WI38 (cell line): Measurements from ENCODE around the gene ZFC3H1.

Experiments
- H3K4me3 ChIP-seq: 2 replicates; pipeline ENCODE4 v1.5.1; 2011; ENCODE audit warnings: low read depth, mild to moderate bottlenecking, control low read depth, low read length
- CTCF ChIP-seq: IDR thresholded peaks from 2 replicates; pipeline ENCODE4 v1.5.1; 2012; ENCODE audit warnings: low read depth, mild to moderate bottlenecking, control low read depth, low read length

ZFC3H1 gene

GRCh38 chr12:71592841-71593240, 70.8 kb downstream of the ZFC3H1 start:
- TF ChIP-seq CTCF: no peak
- no peak overlapping the region for H3K4me3 ChIP-seq

DNA sequence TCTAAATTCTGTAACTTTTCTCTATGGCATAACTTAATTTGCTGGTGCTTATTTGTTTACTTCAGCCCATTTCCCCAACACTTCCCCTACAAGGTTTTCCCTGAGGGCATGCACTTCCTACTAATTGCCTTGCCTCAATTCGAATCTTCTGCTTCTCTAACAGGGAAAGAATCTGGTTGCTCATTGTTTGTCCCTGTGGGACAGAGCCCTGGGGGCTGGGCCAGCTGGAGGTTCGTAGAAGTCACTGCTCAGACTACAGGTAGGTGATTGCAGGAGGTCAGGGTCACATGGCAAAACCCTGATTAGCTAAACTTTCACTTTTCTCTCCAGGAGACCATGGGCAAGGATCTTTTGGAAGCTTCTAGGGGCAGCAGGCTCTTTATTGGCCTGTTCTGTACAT, 72.0 kb downstream of the ZFC3H1 start:
- no peak for TF ChIP-seq CTCF
- H3K4me3 ChIP-seq: no peak overlapping the region

DNA sequence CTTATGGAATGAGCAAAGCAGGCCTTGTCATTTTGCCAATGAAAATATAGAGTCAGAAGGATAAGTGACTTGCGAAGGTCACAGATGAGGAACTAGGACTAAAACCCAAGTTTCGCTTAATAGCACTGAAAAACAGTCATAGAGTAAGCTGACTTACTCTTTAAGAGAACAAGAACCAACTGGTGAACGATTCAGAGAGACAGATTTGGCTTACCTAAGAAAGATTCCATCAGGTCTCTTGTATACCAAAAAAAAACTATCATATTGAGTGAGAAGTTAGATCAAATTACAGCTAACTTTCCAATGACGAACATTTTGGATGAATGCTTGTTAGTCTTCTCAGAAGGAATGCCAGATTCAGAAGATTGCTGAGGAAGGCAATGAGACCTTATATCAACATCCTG, 74.2 kb downstream of the ZFC3H1 start:
- no peak overlapping the region for H3K4me3 ChIP-seq
- no peak for TF ChIP-seq CTCF

DNA sequence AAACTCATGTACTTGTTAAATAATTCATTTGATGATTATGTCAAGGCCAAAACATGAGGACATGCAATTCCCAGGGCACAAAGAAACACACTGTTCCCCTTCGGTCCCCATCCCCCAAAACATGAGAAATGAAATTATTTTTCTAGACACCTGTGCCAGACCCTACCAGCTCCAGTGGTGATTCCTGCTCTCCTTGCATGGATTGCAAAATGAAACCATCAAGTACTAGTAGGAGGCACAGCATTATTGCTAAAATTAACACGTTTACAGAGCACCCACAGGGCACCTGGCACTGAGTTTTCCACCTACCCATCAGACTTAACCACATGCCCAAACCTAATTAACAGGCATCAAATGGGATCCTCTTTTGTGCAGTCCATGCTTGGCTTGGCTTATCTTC, 76.6 kb downstream of the ZFC3H1 start:
- no peak overlapping the region for H3K4me3 ChIP-seq
- TF ChIP-seq CTCF: no peak

- TF ChIP-seq CTCF: no peak
- H3K4me3 ChIP-seq: no peak overlapping the region
Observed at GRCh38 chr12:71585218-71585617, 78.4 kb downstream of the ZFC3H1 start.

DNA sequence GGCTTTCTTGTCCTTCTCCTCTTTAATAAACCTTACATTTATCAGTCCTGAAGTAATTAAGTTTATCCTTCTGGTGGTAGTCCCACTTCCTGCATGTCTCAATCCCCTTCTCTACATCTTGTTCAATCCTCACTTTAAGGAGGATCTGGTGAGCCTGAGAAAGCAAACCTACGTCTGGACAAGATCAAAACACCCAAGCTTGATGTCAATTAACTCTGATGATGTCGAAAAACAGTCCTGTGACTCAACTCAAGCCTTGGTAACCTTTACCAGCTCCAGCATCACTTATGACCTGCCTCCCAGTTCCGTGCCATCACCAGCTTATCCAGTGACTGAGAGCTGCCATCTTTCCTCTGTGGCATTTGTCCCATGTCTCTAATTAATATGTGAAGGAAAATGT, 79.3 kb downstream of the ZFC3H1 start:
- H3K4me3 ChIP-seq: no peak overlapping the region
- TF ChIP-seq CTCF: no peak

- H3K4me3 ChIP-seq: no peak overlapping the region
- TF ChIP-seq CTCF: no peak
Observed at GRCh38 chr12:71582925-71583324, 80.7 kb downstream of the ZFC3H1 start.
